ENCODE data around the gene SUPT3H.

Gene SUPT3H

DNA sequence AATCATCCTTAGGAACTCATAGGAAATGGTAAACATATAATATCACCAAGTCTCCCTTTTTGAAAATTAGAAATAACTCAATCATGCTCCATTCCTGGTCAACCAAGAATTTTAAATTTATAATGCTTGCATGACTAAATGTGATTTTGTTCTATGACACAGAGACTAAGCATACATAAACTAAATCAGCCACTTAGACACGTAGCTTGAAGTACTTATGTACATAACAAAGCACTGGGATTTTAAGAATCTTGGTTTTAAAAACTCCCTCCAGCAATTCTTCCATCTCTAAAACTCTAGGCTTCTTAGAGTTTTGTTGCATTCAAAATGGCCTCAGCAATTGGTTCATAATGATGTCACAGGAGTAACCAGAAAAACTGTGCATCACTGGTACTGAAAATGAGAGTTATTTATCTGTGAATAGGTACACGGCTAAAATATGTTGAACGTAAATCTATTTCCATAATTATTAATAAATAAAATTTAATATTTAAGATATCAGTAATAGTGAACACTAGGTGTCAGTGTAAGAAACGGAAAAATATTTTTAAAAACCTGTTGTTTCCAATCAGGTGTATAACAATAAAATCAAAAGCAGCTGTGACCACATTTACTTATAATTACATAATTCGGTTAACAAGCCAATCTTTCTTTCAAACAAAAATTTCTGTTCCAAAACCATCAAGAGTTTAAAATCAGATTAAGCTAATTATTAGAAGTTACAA lies 291.2 kb downstream of the SUPT3H start:
- Histone ChIP-seq H3K4me3 (ENCODE audit: low read length) (no peak overlapping the region), H3K18ac (ENCODE audit: low read length) (no peak overlapping the region), H3K4ac (ENCODE audit: low read depth, low read length) (no peak overlapping the region), H2AK5ac (ENCODE audit: low read length) (no peak overlapping the region), H3K79me1 (ENCODE audit: low read length) (no peaks in the 10 kb centered on the region), H2BK5ac (ENCODE audit: low read length) (no peak overlapping the region), H3K36me3 (ENCODE audit: control insufficient read depth, insufficient read depth, low read length) (no peaks in the 10 kb centered on the region), H3K4me2 (ENCODE audit: low read length) (no peak overlapping the region), H3K56ac (ENCODE audit: low read length) (no peak overlapping the region), H2BK15ac (replicated peaks; ENCODE audit: low read depth) (no peak overlapping the region), H3K9ac (ENCODE audit: low read length) (no peak overlapping the region), H3K27ac (ENCODE audit: low read depth, low read length) (no peak overlapping the region), H3K79me2 (ENCODE audit: control insufficient read depth, insufficient read depth, low read length) (no peaks in the 10 kb centered on the region), H3K4me1 (ENCODE audit: control insufficient read depth, low read depth, low read length) (no peaks in the 10 kb centered on the region), H2BK120ac (ENCODE audit: low read depth, low read length) (no peak overlapping the region), H4K5ac (ENCODE audit: low read length) (no peak overlapping the region), H4K8ac (ENCODE audit: low read depth, low read length) (no peak overlapping the region), H3K27me3 (ENCODE audit: insufficient read depth, low read length, poor library complexity) (no peaks in the 10 kb centered on the region), H3K23ac (ENCODE audit: low read length) (no peak overlapping the region)
- no peak for DNase-seq
- 100% methylated on average over 1 of the region's 5 CpGs for WGBS (ENCODE audit: extremely low coverage, insufficient coverage, low lambda C conversion rate)

DNA sequence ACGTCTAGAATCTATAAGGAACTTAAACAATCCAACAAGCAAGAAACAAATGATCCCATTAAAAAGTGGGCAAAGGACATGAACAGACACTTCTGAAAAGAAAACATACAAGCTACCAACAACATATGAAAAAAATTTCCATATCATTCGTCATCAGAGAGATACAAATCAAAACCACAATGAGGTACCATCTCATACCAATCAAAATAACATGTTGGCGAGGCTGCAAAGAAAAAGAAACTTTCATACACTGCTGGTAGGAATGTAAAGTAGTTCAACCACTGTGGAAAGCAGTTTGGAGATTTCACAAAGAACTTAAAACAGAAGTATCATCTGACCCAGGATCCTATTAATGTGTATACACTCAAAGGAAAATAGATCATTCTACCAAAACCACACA lies 293.5 kb downstream of the SUPT3H start:
- Histone ChIP-seq H3K56ac (ENCODE audit: low read length) (no peak overlapping the region), H3K23ac (ENCODE audit: low read length) (no peak overlapping the region), H2BK120ac (ENCODE audit: low read depth, low read length) (no peak overlapping the region), H2BK15ac (replicated peaks; ENCODE audit: low read depth) (no peak overlapping the region), H3K4me2 (ENCODE audit: low read length) (no peak overlapping the region), H3K27me3 (ENCODE audit: insufficient read depth, low read length, poor library complexity) (no peaks in the 10 kb centered on the region), H3K9ac (ENCODE audit: low read length) (no peak overlapping the region), H3K27ac (ENCODE audit: low read depth, low read length) (no peak overlapping the region), H3K36me3 (ENCODE audit: control insufficient read depth, insufficient read depth, low read length) (no peaks in the 10 kb centered on the region), H2AK5ac (ENCODE audit: low read length) (no peak overlapping the region), H4K8ac (ENCODE audit: low read depth, low read length) (no peak overlapping the region), H3K79me1 (ENCODE audit: low read length) (no peaks in the 10 kb centered on the region), H3K79me2 (ENCODE audit: control insufficient read depth, insufficient read depth, low read length) (no peaks in the 10 kb centered on the region), H2BK5ac (ENCODE audit: low read length) (no peak overlapping the region), H4K5ac (ENCODE audit: low read length) (no peak overlapping the region), H3K18ac (ENCODE audit: low read length) (no peak overlapping the region), H3K4me3 (ENCODE audit: low read length) (no peak overlapping the region), H3K4ac (ENCODE audit: low read depth, low read length) (no peak overlapping the region), H3K4me1 (ENCODE audit: control insufficient read depth, low read depth, low read length) (no peaks in the 10 kb centered on the region)
- no CpG with 5 or more reads among the region's 3 CpGs for WGBS (ENCODE audit: extremely low coverage, insufficient coverage, low lambda C conversion rate)
- DNase-seq, result no peak

DNA sequence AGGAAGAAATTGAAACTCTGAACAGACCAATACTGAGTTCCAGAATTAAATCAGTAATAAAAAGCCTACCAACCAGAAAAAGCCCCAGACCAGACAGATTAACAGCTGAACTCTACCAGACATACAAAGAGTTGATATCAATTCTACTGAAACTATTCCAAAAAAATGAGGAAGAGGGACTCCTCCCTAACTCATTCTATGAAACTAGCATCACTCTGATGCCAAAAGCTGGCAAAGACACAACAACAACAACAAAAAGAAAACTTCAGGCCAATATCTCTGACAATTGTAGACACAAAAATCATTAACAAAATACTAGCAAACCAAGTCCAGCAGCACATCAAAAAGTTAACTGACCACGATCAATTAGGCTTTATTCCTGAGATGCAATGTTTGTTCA lies 295.6 kb downstream of the SUPT3H start:
- no peaks in the 10 kb centered on the region for H3K4me1 ChIP-seq (ENCODE audit: control insufficient read depth, low read depth, low read length)
- no peaks in the 10 kb centered on the region for H3K79me1 ChIP-seq (ENCODE audit: low read length)
- H3K27ac ChIP-seq (ENCODE audit: low read depth, low read length), result no peak overlapping the region
- no peaks in the 10 kb centered on the region for H3K27me3 ChIP-seq (ENCODE audit: insufficient read depth, low read length, poor library complexity)
- H3K36me3 ChIP-seq (ENCODE audit: control insufficient read depth, insufficient read depth, low read length), result no peaks in the 10 kb centered on the region
- H3K4ac ChIP-seq (ENCODE audit: low read depth, low read length), result no peak overlapping the region
- H3K56ac ChIP-seq (ENCODE audit: low read length), result no peak overlapping the region
- DNase-seq, result no peak
- H4K8ac ChIP-seq (ENCODE audit: low read depth, low read length), result no peak overlapping the region
- no peak overlapping the region for H2BK15ac ChIP-seq (replicated peaks; ENCODE audit: low read depth)
- no peak overlapping the region for H3K4me3 ChIP-seq (ENCODE audit: low read length)
- H3K18ac ChIP-seq (ENCODE audit: low read length), result no peak overlapping the region
- H3K9ac ChIP-seq (ENCODE audit: low read length), result no peak overlapping the region
- no peak overlapping the region for H2BK5ac ChIP-seq (ENCODE audit: low read length)
- H3K4me2 ChIP-seq (ENCODE audit: low read length), result no peak overlapping the region
- no peak overlapping the region for H4K5ac ChIP-seq (ENCODE audit: low read length)
- H2BK120ac ChIP-seq (ENCODE audit: low read depth, low read length), result no peak overlapping the region
- H3K23ac ChIP-seq (ENCODE audit: low read length), result no peak overlapping the region
- H2AK5ac ChIP-seq (ENCODE audit: low read length), result no peak overlapping the region
- no peaks in the 10 kb centered on the region for H3K79me2 ChIP-seq (ENCODE audit: control insufficient read depth, insufficient read depth, low read length)
- WGBS (ENCODE audit: extremely low coverage, insufficient coverage, low lambda C conversion rate), result no CpG with 5 or more reads among the region's 1 CpG

DNA sequence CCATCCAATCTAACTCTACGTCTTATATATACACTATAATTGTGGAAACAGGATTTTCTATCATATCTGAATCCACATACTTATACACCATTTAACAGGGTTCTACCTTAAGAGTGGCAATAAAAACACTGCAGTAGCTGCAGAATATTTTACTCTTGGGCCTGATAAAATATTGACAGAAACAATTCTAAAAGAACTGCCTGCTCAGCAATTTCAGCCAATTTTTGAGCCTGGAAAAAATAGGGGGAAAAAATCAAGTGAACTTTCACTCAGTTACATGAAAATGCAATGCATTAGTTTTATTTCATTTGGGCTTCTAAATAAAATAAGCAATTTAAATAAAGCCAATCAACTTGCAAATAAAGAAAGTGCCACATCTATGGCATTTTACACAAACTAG lies 296.1 kb downstream of the SUPT3H start:
- Histone ChIP-seq H2BK15ac (replicated peaks; ENCODE audit: low read depth) (no peak overlapping the region), H4K5ac (ENCODE audit: low read length) (no peak overlapping the region), H3K27ac (ENCODE audit: low read depth, low read length) (no peak overlapping the region), H3K18ac (ENCODE audit: low read length) (no peak overlapping the region), H3K9ac (ENCODE audit: low read length) (no peak overlapping the region), H3K23ac (ENCODE audit: low read length) (no peak overlapping the region), H2AK5ac (ENCODE audit: low read length) (no peak overlapping the region), H3K4me1 (ENCODE audit: control insufficient read depth, low read depth, low read length) (no peaks in the 10 kb centered on the region), H3K79me1 (ENCODE audit: low read length) (no peaks in the 10 kb centered on the region), H3K79me2 (ENCODE audit: control insufficient read depth, insufficient read depth, low read length) (no peaks in the 10 kb centered on the region), H3K4ac (ENCODE audit: low read depth, low read length) (no peak overlapping the region), H2BK120ac (ENCODE audit: low read depth, low read length) (no peak overlapping the region), H3K27me3 (ENCODE audit: insufficient read depth, low read length, poor library complexity) (no peaks in the 10 kb centered on the region), H2BK5ac (ENCODE audit: low read length) (no peak overlapping the region), H3K4me2 (ENCODE audit: low read length) (no peak overlapping the region), H3K36me3 (ENCODE audit: control insufficient read depth, insufficient read depth, low read length) (no peaks in the 10 kb centered on the region), H3K56ac (ENCODE audit: low read length) (no peak overlapping the region), H4K8ac (ENCODE audit: low read depth, low read length) (no peak overlapping the region), H3K4me3 (ENCODE audit: low read length) (no peak overlapping the region)
- 100% methylated on average over 1 of the region's 1 CpG for WGBS (ENCODE audit: extremely low coverage, insufficient coverage, low lambda C conversion rate)
- no peak for DNase-seq

DNA sequence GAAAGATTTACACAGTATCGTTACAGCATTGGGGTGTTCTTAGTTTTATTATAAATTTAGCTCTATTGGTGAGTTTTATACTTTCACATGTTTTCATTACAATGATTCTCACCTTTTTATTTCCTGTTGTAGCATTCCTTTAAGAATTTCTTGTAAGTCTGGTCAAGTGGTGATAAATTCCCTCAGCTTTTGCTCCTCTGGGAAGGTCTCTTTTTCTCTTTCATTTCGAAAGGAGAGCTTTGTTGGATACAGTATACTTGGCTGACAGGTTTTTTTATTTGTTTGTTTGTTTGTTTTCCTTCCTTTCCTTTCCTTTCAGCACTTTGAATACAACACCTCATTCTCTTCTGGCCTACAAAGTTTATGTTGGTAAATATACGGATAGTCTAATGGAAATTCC lies 299.3 kb downstream of the SUPT3H start:
- H3K4me3 ChIP-seq (ENCODE audit: low read length), result no peak overlapping the region
- H4K5ac ChIP-seq (ENCODE audit: low read length), result no peak overlapping the region
- H2BK15ac ChIP-seq (replicated peaks; ENCODE audit: low read depth), result no peak overlapping the region
- H4K8ac ChIP-seq (ENCODE audit: low read depth, low read length), result no peak overlapping the region
- H3K4me1 ChIP-seq (ENCODE audit: control insufficient read depth, low read depth, low read length), result no peaks in the 10 kb centered on the region
- no peak overlapping the region for H3K23ac ChIP-seq (ENCODE audit: low read length)
- no peak overlapping the region for H3K18ac ChIP-seq (ENCODE audit: low read length)
- no peaks in the 10 kb centered on the region for H3K79me2 ChIP-seq (ENCODE audit: control insufficient read depth, insufficient read depth, low read length)
- no peak overlapping the region for H3K4me2 ChIP-seq (ENCODE audit: low read length)
- H3K9ac ChIP-seq (ENCODE audit: low read length), result no peak overlapping the region
- no peak for DNase-seq
- H3K27me3 ChIP-seq (ENCODE audit: insufficient read depth, low read length, poor library complexity), result no peaks in the 10 kb centered on the region
- no peak overlapping the region for H3K56ac ChIP-seq (ENCODE audit: low read length)
- no peak overlapping the region for H3K4ac ChIP-seq (ENCODE audit: low read depth, low read length)
- no peak overlapping the region for H2BK5ac ChIP-seq (ENCODE audit: low read length)
- H3K27ac ChIP-seq (ENCODE audit: low read depth, low read length), result no peak overlapping the region
- H2BK120ac ChIP-seq (ENCODE audit: low read depth, low read length), result no peak overlapping the region
- H3K36me3 ChIP-seq (ENCODE audit: control insufficient read depth, insufficient read depth, low read length), result no peaks in the 10 kb centered on the region
- no peaks in the 10 kb centered on the region for H3K79me1 ChIP-seq (ENCODE audit: low read length)
- H2AK5ac ChIP-seq (ENCODE audit: low read length), result no peak overlapping the region
- WGBS (ENCODE audit: extremely low coverage, insufficient coverage, low lambda C conversion rate), result no CpG with 5 or more reads among the region's 3 CpGs
